Activated B cell treated with CpG ODN at 0.5 μM for 24 hours (primary cell): ENCODE data around the gene FARS2. TPM values are rescaled to one million over a fixed set of nuclear protein-coding genes. Genes with fewer than 3 reads are reported as not detected.

Experiments used
- ATAC-seq: fragments of 200-7000 bp; cut with Tn5 transposase; one replicate; pipeline ENCODE4 v1.10.0; 2021; ENCODE audit warnings: low read depth, mild to moderate bottlenecking, moderate library complexity
- CTCF ChIA-PET: fragments of 350-600 bp; sonication (Branson Sonifier 250); formaldehyde crosslinking; loops from one replicate; lab custom pipeline; 2021; ENCODE audit warnings: antibody characterized with exemption; lab: Charles Lee
- POLR2A ChIA-PET: fragments of 350-600 bp; sonication (Branson Sonifier 250); formaldehyde crosslinking; loops from one replicate; lab custom pipeline; 2021; ENCODE audit warnings: antibody characterized with exemption; lab: Charles Lee
- DNase-seq: peaks from one replicate; pipeline ENCODE4 v3.0.0; 2022
- H3K27ac Mint-ChIP-seq: one replicate; pipeline ENCODE4 v1.8.0; 2020; ENCODE audit warnings: mixed read lengths
- H3K27me3 Mint-ChIP-seq: one replicate; pipeline ENCODE4 v1.8.0; 2021; ENCODE audit warnings: mixed read lengths
- H3K36me3 Mint-ChIP-seq: one replicate; pipeline ENCODE4 v1.8.0; 2021; ENCODE audit warnings: low read depth, mixed read lengths
- H3K4me1 Mint-ChIP-seq: one replicate; pipeline ENCODE4 v1.8.0; 2021; ENCODE audit warnings: mixed read lengths
- H3K4me3 Mint-ChIP-seq: one replicate; pipeline ENCODE4 v1.8.0; 2020; ENCODE audit warnings: mild to moderate bottlenecking, mixed read lengths
- H3K9me3 Mint-ChIP-seq: one replicate; pipeline ENCODE4 v1.8.0; 2020; ENCODE audit warnings: mixed read lengths
- intact Hi-C: fragments of 100-400 bp; cut with micrococcal nuclease; formaldehyde crosslinking; loops from one replicate; pipeline ENCODE4 v1.15.1; 2024
- total RNA-seq: library from RNA; stranded (reverse); gene quantifications from 2 replicates; pipeline ENCODE4 v1.2.3, GENCODE V29; 2022
- TF ChIP-seq, protein P1 (sequence below): fragments of 200-600 bp; IDR thresholded peaks from one replicate; pipeline ENCODE4 v1.8.0; 2022; ENCODE audit warnings: antibody characterized with exemption, mild to moderate bottlenecking

The FARS2 gene
- total RNA-seq, 1 donor from 2014 or later = 32.7 TPM

DNA sequence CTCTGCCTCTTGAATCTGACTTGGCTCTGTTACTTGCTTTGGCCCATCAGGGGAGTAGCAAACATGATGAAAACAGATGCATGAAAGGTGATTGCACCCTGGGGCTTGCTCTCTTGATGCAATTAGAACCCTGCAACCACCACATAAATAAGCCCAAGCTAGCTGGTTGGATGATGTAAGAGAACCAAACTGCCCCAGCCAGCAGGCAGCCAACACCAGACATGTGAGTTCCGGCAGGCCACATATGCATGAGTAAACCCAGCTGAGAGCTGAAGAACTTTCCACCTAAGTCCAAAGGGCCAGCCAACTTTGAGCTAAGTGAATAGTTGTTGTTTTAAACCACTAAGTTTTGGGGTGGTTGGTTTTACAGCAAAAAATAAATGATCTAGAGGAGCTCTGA lies 268.4 kb downstream of the FARS2 start:
- Mint-ChIP-seq H3K36me3 (peaks cover 15% of the 10 kb centered on the region), H3K27ac (no peak overlapping the region), H3K9me3 (no peaks in the 10 kb centered on the region), H3K27me3 (no peaks in the 10 kb centered on the region), H3K4me3 (no peak overlapping the region), H3K4me1 (peaks cover 14% of the 10 kb centered on the region)
- ChIA-PET CTCF (no interaction called here), POLR2A (interaction anchor here (0.7 kb wide), 1 partner anchor 232 kb away, joined by 3 read pairs; no protein-coding TSS in a partner anchor)
- ATAC-seq = no peak
- intact Hi-C loops = no loop called here
- no peak for DNase-seq
- TF ChIP-seq, protein P1, sequence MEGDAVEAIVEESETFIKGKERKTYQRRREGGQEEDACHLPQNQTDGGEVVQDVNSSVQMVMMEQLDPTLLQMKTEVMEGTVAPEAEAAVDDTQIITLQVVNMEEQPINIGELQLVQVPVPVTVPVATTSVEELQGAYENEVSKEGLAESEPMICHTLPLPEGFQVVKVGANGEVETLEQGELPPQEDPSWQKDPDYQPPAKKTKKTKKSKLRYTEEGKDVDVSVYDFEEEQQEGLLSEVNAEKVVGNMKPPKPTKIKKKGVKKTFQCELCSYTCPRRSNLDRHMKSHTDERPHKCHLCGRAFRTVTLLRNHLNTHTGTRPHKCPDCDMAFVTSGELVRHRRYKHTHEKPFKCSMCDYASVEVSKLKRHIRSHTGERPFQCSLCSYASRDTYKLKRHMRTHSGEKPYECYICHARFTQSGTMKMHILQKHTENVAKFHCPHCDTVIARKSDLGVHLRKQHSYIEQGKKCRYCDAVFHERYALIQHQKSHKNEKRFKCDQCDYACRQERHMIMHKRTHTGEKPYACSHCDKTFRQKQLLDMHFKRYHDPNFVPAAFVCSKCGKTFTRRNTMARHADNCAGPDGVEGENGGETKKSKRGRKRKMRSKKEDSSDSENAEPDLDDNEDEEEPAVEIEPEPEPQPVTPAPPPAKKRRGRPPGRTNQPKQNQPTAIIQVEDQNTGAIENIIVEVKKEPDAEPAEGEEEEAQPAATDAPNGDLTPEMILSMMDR = no peak

- peaks cover 13% of the 10 kb centered on the region for H3K4me1 Mint-ChIP-seq
- intact Hi-C loops = no loop called here
- no peaks in the 10 kb centered on the region for H3K9me3 Mint-ChIP-seq
- no peak overlapping the region for H3K4me3 Mint-ChIP-seq
- TF ChIP-seq, protein P1 = no peak
- DNase-seq (no peak), ATAC-seq (no peak)
- CTCF ChIA-PET = no interaction called here
- H3K27ac Mint-ChIP-seq = no peak overlapping the region
- H3K36me3 Mint-ChIP-seq = peaks cover 15% of the 10 kb centered on the region
- no peaks in the 10 kb centered on the region for H3K27me3 Mint-ChIP-seq
- POLR2A ChIA-PET = no interaction called here
These were observed 269.8 kb downstream of the FARS2 start for GRCh38 chr6:5531161-5531560.

- peaks cover 13% of the 10 kb centered on the region for H3K4me1 Mint-ChIP-seq
- H3K4me3 Mint-ChIP-seq = no peak overlapping the region
- ATAC-seq (no peak), DNase-seq (no peak)
- peaks cover 15% of the 10 kb centered on the region for H3K36me3 Mint-ChIP-seq
- no peak overlapping the region for H3K27ac Mint-ChIP-seq
- no peaks in the 10 kb centered on the region for H3K27me3 Mint-ChIP-seq
- CTCF ChIA-PET = no interaction called here
- H3K9me3 Mint-ChIP-seq = no peaks in the 10 kb centered on the region
- TF ChIP-seq, protein P1 = no peak
- intact Hi-C loops = no loop called here
- POLR2A ChIA-PET = no interaction called here
These were observed 270.6 kb downstream of the FARS2 start for GRCh38 chr6:5531853-5532375.

GRCh38 chr6:5532941-5533340 lies 271.6 kb downstream of the FARS2 start:
- TF ChIP-seq, protein P1 = no peak
- CTCF ChIA-PET = no interaction called here
- Mint-ChIP-seq H3K36me3 (peaks cover 15% of the 10 kb centered on the region), H3K27ac (no peak overlapping the region), H3K4me3 (no peak overlapping the region), H3K27me3 (no peaks in the 10 kb centered on the region), H3K9me3 (no peaks in the 10 kb centered on the region), H3K4me1 (peaks cover 6% of the 10 kb centered on the region)
- POLR2A ChIA-PET = no interaction called here
- intact Hi-C loops = no loop called here
- DNase-seq (no peak), ATAC-seq (no peak)

GRCh38 chr6:5534643-5535042 lies 273.3 kb downstream of the FARS2 start:
- intact Hi-C loops = no loop called here
- TF ChIP-seq, protein P1 = no peak
- CTCF ChIA-PET = interaction anchor here (0.7 kb wide), 1 partner anchor 27 kb away, joined by 3 read pairs; no protein-coding TSS in a partner anchor
- no peaks in the 10 kb centered on the region for H3K9me3 Mint-ChIP-seq
- no peaks in the 10 kb centered on the region for H3K4me1 Mint-ChIP-seq
- POLR2A ChIA-PET = no interaction called here
- H3K27ac Mint-ChIP-seq = no peak overlapping the region
- DNase-seq (no peak), ATAC-seq (no peak)
- H3K36me3 Mint-ChIP-seq = peaks cover 16% of the 10 kb centered on the region
- H3K27me3 Mint-ChIP-seq = no peaks in the 10 kb centered on the region
- H3K4me3 Mint-ChIP-seq = no peak overlapping the region
